Nephron progenitor cell (in vitro differentiated cells): ENCODE data around the gene SOS1.
A peak's percentile ranks its signal among the peaks of the same experiment; 100 is the strongest.

Experiments
- DNase-seq: peaks from one replicate; pipeline ENCODE4 v3.0.0; 2021
- H3K27ac Mint-ChIP-seq: 2 replicates; pipeline ENCODE4 v1.8.0; 2021; ENCODE audit warnings: mild to moderate bottlenecking, moderate library complexity, mixed read lengths
- H3K27me3 Mint-ChIP-seq: 2 replicates; pipeline ENCODE4 v1.8.0; 2021; ENCODE audit warnings: mild to moderate bottlenecking, low read depth, mixed read lengths; ENCODE audit not compliant: poor library complexity
- H3K36me3 Mint-ChIP-seq: 2 replicates; pipeline ENCODE4 v1.8.0; 2021; ENCODE audit warnings: low read depth, mixed read lengths
- H3K4me1 Mint-ChIP-seq: 2 replicates; pipeline ENCODE4 v1.8.0; 2021; ENCODE audit warnings: mixed read lengths
- H3K4me3 Mint-ChIP-seq: 2 replicates; pipeline ENCODE4 v1.8.0; 2021; ENCODE audit warnings: mild to moderate bottlenecking, moderate library complexity, mixed read lengths
- H3K9me3 Mint-ChIP-seq: 2 replicates; pipeline ENCODE4 v1.8.0; 2021; ENCODE audit warnings: mild to moderate bottlenecking, moderate library complexity, mixed read lengths
- CTCF ChIP-seq: fragments of 200-600 bp; sonication (generic); IDR thresholded peaks from 2 replicates; pipeline ENCODE4 v1.5.0; 2021; ENCODE audit warnings: antibody characterized with exemption

SOS1 gene

DNA sequence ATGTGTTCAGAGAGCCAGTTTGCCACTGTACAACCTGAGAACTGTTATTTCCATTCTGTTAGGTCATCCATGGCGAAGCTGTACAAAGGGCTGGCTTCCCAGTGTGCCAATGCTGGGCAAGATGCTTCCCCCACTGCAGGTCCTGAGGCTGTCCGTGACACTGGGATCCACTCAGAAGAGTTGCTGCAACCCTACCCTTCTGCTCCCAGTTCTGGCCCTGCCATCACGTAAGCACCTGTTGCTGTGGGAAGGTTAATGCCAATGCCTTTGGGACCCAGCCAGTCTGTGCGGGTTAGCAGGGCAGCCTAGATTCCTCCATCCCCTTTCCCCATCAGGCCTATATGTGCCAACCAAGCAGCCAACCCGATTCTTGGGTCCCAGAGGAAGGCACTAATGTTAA is 162.9 kb downstream of the SOS1 start:
- DNase-seq: no peak
- Mint-ChIP-seq H3K4me1 (peaks cover 5% of the 10 kb centered on the region), H3K4me3 (no peak overlapping the region), H3K36me3 (peaks cover 5% of the 10 kb centered on the region), H3K27ac (no peak overlapping the region), H3K9me3 (peaks cover 3% of the 10 kb centered on the region), H3K27me3 (peaks cover 3% of the 10 kb centered on the region)
- no peak for TF ChIP-seq CTCF

DNA sequence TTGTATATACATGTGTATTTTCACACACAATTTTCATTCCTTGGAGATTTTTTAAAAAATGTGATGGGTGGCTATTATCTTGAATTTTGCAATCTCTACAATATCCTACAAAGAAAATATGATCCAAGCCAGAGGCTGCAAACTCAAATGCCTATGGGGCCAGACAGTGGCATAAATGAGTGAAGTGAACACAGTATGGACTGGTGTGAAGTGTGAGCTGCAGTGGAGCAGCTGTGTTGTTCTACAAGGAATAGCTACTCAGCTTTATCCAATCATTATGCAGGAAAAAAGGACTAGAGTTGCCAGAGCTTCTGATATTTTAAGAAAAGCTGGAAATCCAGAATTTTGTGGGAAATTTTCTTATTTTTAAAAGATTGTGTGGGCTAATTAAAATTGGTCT is 169.1 kb downstream of the SOS1 start:
- no peak for TF ChIP-seq CTCF
- H3K36me3 Mint-ChIP-seq: no peaks in the 10 kb centered on the region

GRCh38 chr2:38948995-38949394 is 171.9 kb downstream of the SOS1 start:
- H3K4me3 Mint-ChIP-seq: no peak overlapping the region
- TF ChIP-seq CTCF: no peak
- no peak for DNase-seq
- peaks cover 2% of the 10 kb centered on the region for H3K27me3 Mint-ChIP-seq
- no peak overlapping the region for H3K27ac Mint-ChIP-seq
- H3K9me3 Mint-ChIP-seq: peaks cover 4% of the 10 kb centered on the region
- peaks cover 28% of the 10 kb centered on the region for H3K4me1 Mint-ChIP-seq
- no peaks in the 10 kb centered on the region for H3K36me3 Mint-ChIP-seq

More for the DNA sequence above, 169.1 kb downstream of the SOS1 start:
- peaks cover 4% of the 10 kb centered on the region for H3K9me3 Mint-ChIP-seq
- H3K27me3 Mint-ChIP-seq: no peaks in the 10 kb centered on the region
- H3K4me3 Mint-ChIP-seq: no peak overlapping the region
- peaks cover 16% of the 10 kb centered on the region for H3K4me1 Mint-ChIP-seq
- DNase-seq: no peak
- no peak overlapping the region for H3K27ac Mint-ChIP-seq

DNA sequence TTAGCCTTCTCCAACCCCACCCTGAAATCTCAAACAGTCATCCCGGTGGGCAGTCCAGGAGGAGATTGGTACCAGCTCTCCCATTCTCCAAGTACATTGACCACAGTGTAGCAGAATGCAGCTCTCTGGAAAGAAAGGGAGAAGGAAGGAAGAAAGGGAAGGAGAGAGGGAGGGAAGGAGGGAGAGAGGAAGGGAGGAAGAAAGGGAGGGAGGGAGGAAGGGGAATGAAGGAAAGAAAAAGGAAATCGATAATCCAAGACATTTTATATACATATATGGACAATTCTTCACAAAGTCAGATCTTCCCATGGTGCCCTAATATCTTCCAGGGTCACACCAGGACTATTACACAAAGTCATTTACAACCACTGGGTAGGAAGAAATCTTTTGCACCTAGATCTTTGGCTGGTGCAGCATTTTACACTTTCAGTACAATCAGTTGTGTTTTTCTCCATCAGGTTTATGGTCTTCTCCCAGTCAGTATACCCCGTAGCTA is 172.4 kb downstream of the SOS1 start:
- DNase-seq: no peak
- no peak overlapping the region for H3K4me3 Mint-ChIP-seq
- peaks cover 4% of the 10 kb centered on the region for H3K9me3 Mint-ChIP-seq
- H3K36me3 Mint-ChIP-seq: no peaks in the 10 kb centered on the region
- H3K4me1 Mint-ChIP-seq: peaks cover 28% of the 10 kb centered on the region
- peaks cover 2% of the 10 kb centered on the region for H3K27me3 Mint-ChIP-seq
- no peak for TF ChIP-seq CTCF
- H3K27ac Mint-ChIP-seq: no peak overlapping the region

DNA sequence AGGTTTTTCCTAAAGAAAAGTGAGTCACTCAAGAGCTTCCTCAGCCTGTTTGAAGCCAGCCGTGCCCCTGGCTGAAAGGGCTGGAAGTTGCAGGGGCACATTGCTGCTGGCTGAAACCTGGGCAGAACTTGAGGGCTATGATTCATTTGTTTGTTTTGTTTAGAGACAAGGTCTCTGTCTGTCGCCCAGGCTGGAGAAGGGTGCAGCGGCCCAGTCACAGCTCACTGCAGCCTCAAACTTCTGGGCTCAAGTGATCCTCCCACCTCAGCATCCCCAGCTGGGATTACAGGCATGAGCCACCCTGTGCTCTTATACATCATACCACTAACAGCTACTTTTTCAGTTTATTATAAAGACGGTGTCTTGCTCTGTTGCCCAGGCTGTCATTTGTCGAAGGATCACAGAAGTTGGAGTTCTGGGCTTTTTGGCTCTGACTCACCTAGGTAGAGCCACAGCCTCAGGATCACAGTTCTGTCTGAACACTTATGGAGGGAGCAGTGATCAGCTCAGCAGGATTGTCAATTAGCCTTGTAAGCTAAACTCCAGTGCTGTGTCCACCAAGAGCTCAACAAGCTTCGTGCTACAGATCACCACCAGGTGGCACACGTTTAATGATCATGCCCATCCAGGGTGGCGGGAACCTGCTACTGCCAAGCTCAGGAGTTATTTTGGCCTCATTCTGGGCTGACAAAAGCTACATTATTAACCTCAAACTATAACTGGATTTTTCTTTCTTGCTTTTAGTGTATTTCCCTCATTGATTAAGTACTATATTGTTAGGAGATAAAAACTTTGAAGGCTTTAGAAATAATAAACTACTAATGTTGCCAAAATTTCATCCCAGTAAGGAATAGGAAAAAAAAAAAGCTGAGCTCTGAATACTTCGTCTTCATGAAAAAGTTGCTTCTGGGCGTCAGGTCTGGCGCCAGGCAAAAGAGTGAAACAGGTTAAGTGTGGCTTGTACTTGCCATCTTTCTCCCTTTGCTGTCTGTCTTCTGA is 173.3 kb downstream of the SOS1 start:
- H3K4me1 Mint-ChIP-seq: peaks cover 28% of the 10 kb centered on the region
- H3K9me3 Mint-ChIP-seq: peaks cover 4% of the 10 kb centered on the region
- peak; percentile 71 for DNase-seq
- no peak overlapping the region for H3K4me3 Mint-ChIP-seq
- no peaks in the 10 kb centered on the region for H3K36me3 Mint-ChIP-seq
- TF ChIP-seq CTCF: peak; percentile 71
- H3K27me3 Mint-ChIP-seq: peaks cover 2% of the 10 kb centered on the region
- H3K27ac Mint-ChIP-seq: peak overlapping the region; percentile 88
